ENCODE measurements around the gene PCCA. TPM values are rescaled to one million over a fixed set of nuclear protein-coding genes. Genes with fewer than 3 reads are reported as not detected.

PCCA gene
- total and polyA plus RNA-seq, 2 donors (not counting 3 experiments of a cell fraction or from before 2014, with no cell fraction given): 5.7 to 20.2 TPM

- POLR2A ChIA-PET: no interaction called here
- no peak for DNase-seq (ENCODE audit: low read depth, low spot score)
- no TSS peak for BruUV-seq (replicated peaks)
- no peaks in the 10 kb centered on the region for H3K79me2 ChIP-seq (ENCODE audit: control insufficient read depth, insufficient read depth, low read length)
- no peaks in the 10 kb centered on the region for H3K9me1 ChIP-seq (replicated peaks; ENCODE audit: control insufficient read depth, extremely low read depth, insufficient read depth, low read length)
- no peaks in the 10 kb centered on the region for H3K36me3 ChIP-seq (ENCODE audit: control insufficient read depth in 2 of 2, extremely low read depth in 1 of 2, insufficient read depth in 2 of 2, low read length in 2 of 2)
- H4K20me1 ChIP-seq (replicated peaks; ENCODE audit: control insufficient read depth, extremely low read depth, insufficient read depth, low read length): no peaks in the 10 kb centered on the region
- dilution Hi-C loops (cut with MboI; ENCODE audit: extremely low pct_ligation_motif_present, low sequenced_read_pairs) (no loop called here), intact Hi-C loops (cut with micrococcal nuclease) (no loop called here)
- no peak overlapping the region for H2AFZ ChIP-seq (ENCODE audit: low read depth, low read length)
- peaks cover 2% of the 10 kb centered on the region for H3K4me1 ChIP-seq (ENCODE audit: control insufficient read depth, extremely low read depth, insufficient read depth, low read length)
- TF ChIP-seq FOS (IDR thresholded peaks at IDR 0.05; ENCODE audit: borderline replicate concordance, insufficient read depth, low read length) (no peak), JUN (IDR thresholded peaks at IDR 0.05; ENCODE audit: borderline replicate concordance, insufficient read depth, insufficient read length, low read depth) (no peak), CTCF (IDR thresholded peaks at IDR 0.05; ENCODE audit: extremely low read depth in 1 of 2, insufficient read depth in 1 of 2, low read depth in 1 of 2, low read length in 2 of 2) (no peak), POLR2A (IDR thresholded peaks at IDR 0.05; ENCODE audit: low read depth, low read length) (no peak), GATA2 (IDR thresholded peaks at IDR 0.05; ENCODE audit: insufficient read depth, insufficient read length, low read depth, low read length) (no peak), POLR2AphosphoS5 (IDR thresholded peaks at IDR 0.05; ENCODE audit: insufficient read depth, low read depth, low read length) (no peak), MAX (IDR thresholded peaks at IDR 0.05; ENCODE audit: insufficient read depth, insufficient read length) (no peak), EZH2 (IDR thresholded peaks at IDR 0.05; ENCODE audit: borderline replicate concordance, low read depth, low read length, severe bottlenecking) (no peak), MYC (IDR thresholded peaks at IDR 0.05; ENCODE audit: low read depth, low read length) (no peak)
- H3K4me3 ChIP-seq (replicated peaks in 1 of 3; ENCODE audit: insufficient read depth in 1 of 3, low read depth in 1 of 3, low read length in 3 of 3): no peak overlapping the region
- no peak overlapping the region for H3K9ac ChIP-seq (replicated peaks; ENCODE audit: extremely low read depth, insufficient read depth, low read length)
- H3K27me3 ChIP-seq (ENCODE audit: control insufficient read depth in 2 of 2, insufficient read depth in 2 of 2, low read length in 2 of 2): no peaks in the 10 kb centered on the region
- FAIRE-seq: no peak
- no peak overlapping the region for H3K4me2 ChIP-seq (ENCODE audit: insufficient read depth, low read length)
- no peaks in the 10 kb centered on the region for H3K9me3 ChIP-seq (replicated peaks; ENCODE audit: control insufficient read depth, insufficient read depth, low read length)
- no peak overlapping the region for H3K27ac ChIP-seq (ENCODE audit: insufficient read depth, low read depth, low read length)
- CTCF ChIA-PET: no interaction called here
Observed at GRCh38 chr13:100349594-100349993, 260.7 kb downstream of the PCCA start.
